Amniotic epithelial cell (primary cell): ENCODE results near the gene CDH4.
"Not testable (repeated sequence)": the region's sequence is repeated elsewhere in the genome, so short reads cannot be mapped to it uniquely, and the experiment has no call there.

Experiments used
- DNase-seq: peaks from one replicate; pipeline ENCODE4 v3.0.0-alpha.2; 2010; ENCODE audit warnings: low read depth

CDH4 gene

GRCh38 chr20:61387204-61387953 lies 135.3 kb downstream of the CDH4 start:
- DNase-seq = peak; percentile 57

- no peak for DNase-seq
Measured at GRCh38 chr20:61387954-61388348, 135.9 kb downstream of the CDH4 start.

- no peak for DNase-seq
Measured at GRCh38 chr20:61389077-61389476, 137.0 kb downstream of the CDH4 start.

GRCh38 chr20:61391185-61391584 lies 139.1 kb downstream of the CDH4 start:
- DNase-seq = no peak

GRCh38 chr20:61391812-61392520 lies 139.9 kb downstream of the CDH4 start:
- DNase-seq = peak; percentile 6

- no peak for DNase-seq
Measured at GRCh38 chr20:61394088-61394799, 142.2 kb downstream of the CDH4 start.

GRCh38 chr20:61396262-61396848 lies 144.3 kb downstream of the CDH4 start:
- no peak for DNase-seq

GRCh38 chr20:61397146-61397545 lies 145.1 kb downstream of the CDH4 start:
- no peak for DNase-seq

GRCh38 chr20:61397790-61398189 lies 145.7 kb downstream of the CDH4 start:
- DNase-seq = no peak

- DNase-seq = no peak
Measured at GRCh38 chr20:61399433-61399832, 147.4 kb downstream of the CDH4 start.

- no peak for DNase-seq
Measured at GRCh38 chr20:61400499-61400898, 148.4 kb downstream of the CDH4 start.

GRCh38 chr20:61404303-61404702 lies 152.2 kb downstream of the CDH4 start:
- DNase-seq = no peak

- no peak for DNase-seq
Measured at GRCh38 chr20:61405007-61405406, 152.9 kb downstream of the CDH4 start.

- not testable (repeated sequence) for DNase-seq
Measured at GRCh38 chr20:61406773-61407172, 154.7 kb downstream of the CDH4 start.

GRCh38 chr20:61407561-61407960 lies 155.5 kb downstream of the CDH4 start:
- peak; percentile 3 for DNase-seq

- no peak for DNase-seq
Measured at GRCh38 chr20:61408951-61409740, 157.1 kb downstream of the CDH4 start.

- no peak for DNase-seq
Measured at GRCh38 chr20:61411743-61412142, 159.7 kb downstream of the CDH4 start.

GRCh38 chr20:61413752-61414151 lies 161.7 kb downstream of the CDH4 start:
- no peak for DNase-seq

GRCh38 chr20:61414455-61414991 lies 162.5 kb downstream of the CDH4 start:
- no peak for DNase-seq

- no peak for DNase-seq
Measured at GRCh38 chr20:61416546-61416945, 164.5 kb downstream of the CDH4 start.

- DNase-seq = no peak
Measured at GRCh38 chr20:61417221-61417941, 165.3 kb downstream of the CDH4 start.
